Measurements from ENCODE around the gene TSR3. TPM values are rescaled to one million over a fixed set of nuclear protein-coding genes. Genes with fewer than 3 reads are reported as not detected.

Gene TSR3
- total and polyA plus RNA-seq, 3 donors from 2014 or later, result 40.9 to 89.5 (median 79.4) TPM

- Histone ChIP-seq H3K9me3 (no peaks in the 10 kb centered on the region), H3K4me1 (peaks cover 13% of the 10 kb centered on the region), H3K4me3 (no peak overlapping the region), H3K36me3 (ENCODE audit: low read depth, missing control alignments) (no peaks in the 10 kb centered on the region), H3K27ac (no peak overlapping the region), H3K27me3 (no peaks in the 10 kb centered on the region)
- intact Hi-C loops (cut with DNase I; ENCODE audit: low total_unique reads), result no loop called here
- DNase-seq, result no peak
- TF ChIP-seq POLR2A (IDR thresholded peaks at IDR 0.05), result no peak
- TF ChIP-seq, protein P1, sequence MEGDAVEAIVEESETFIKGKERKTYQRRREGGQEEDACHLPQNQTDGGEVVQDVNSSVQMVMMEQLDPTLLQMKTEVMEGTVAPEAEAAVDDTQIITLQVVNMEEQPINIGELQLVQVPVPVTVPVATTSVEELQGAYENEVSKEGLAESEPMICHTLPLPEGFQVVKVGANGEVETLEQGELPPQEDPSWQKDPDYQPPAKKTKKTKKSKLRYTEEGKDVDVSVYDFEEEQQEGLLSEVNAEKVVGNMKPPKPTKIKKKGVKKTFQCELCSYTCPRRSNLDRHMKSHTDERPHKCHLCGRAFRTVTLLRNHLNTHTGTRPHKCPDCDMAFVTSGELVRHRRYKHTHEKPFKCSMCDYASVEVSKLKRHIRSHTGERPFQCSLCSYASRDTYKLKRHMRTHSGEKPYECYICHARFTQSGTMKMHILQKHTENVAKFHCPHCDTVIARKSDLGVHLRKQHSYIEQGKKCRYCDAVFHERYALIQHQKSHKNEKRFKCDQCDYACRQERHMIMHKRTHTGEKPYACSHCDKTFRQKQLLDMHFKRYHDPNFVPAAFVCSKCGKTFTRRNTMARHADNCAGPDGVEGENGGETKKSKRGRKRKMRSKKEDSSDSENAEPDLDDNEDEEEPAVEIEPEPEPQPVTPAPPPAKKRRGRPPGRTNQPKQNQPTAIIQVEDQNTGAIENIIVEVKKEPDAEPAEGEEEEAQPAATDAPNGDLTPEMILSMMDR (IDR thresholded peaks at IDR 0.05), result no peak
- WGBS, 2 donors, result 67 to 73% methylated on average over 2 to 31 of the region's 31 CpGs
Observed at GRCh38 chr16:1338855-1339675, 12.6 kb downstream of the TSR3 start.

DNA sequence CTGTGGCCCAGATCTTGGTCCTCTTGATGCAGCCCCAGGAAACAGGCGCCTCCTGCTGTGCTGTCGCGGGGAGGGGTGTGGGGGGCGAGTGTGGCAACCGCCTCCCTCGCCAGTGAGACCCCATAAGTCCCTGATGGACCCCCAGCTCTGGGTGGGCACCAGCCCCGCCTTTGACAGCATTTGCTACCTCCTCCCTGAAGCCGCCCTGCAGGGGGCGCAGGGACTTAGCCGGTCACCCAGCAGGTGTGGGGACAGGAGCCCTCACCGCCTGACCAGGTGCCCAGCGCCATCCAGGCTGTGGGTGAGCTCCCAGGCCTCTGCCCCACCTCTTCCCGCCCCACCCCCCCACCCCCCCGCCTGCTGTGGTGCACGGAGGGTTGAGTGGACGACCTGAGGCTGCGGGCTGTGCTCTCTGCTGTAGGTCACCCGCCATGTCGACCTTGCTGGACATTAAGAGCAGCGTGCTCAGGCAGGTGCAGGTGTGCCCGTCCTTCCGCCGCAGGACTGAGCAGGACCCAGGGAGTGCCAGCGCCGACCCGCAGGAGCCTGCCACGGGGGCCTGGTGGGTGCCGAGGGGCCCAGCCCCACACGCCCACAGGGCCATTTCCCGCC lies 13.5 kb downstream of the TSR3 start:
- 75 to 81% methylated on average over 6 to 15 of the region's 30 CpGs for WGBS, 2 donors
- H3K36me3 ChIP-seq (ENCODE audit: low read depth, missing control alignments), result no peaks in the 10 kb centered on the region
- H3K4me1 ChIP-seq, result peaks cover 6% of the 10 kb centered on the region
- no peak overlapping the region for H3K27ac ChIP-seq
- TF ChIP-seq POLR2A (IDR thresholded peaks at IDR 0.05), result no peak
- TF ChIP-seq, protein P1 (IDR thresholded peaks at IDR 0.05), result no peak
- intact Hi-C loops (cut with DNase I; ENCODE audit: low total_unique reads), result no loop called here
- no peaks in the 10 kb centered on the region for H3K27me3 ChIP-seq
- no peaks in the 10 kb centered on the region for H3K9me3 ChIP-seq
- no peak overlapping the region for H3K4me3 ChIP-seq
- DNase-seq, result no peak

GRCh38 chr16:1337486-1337885 lies 14.2 kb downstream of the TSR3 start:
- H3K9me3 ChIP-seq, result no peaks in the 10 kb centered on the region
- WGBS, 2 donors, result 66 to 72% methylated on average over 3 to 9 of the region's 9 CpGs
- intact Hi-C loops (cut with DNase I; ENCODE audit: low total_unique reads), result no loop called here
- peaks cover 9% of the 10 kb centered on the region for H3K4me1 ChIP-seq
- H3K4me3 ChIP-seq, result no peak overlapping the region
- no peaks in the 10 kb centered on the region for H3K27me3 ChIP-seq
- no peak overlapping the region for H3K27ac ChIP-seq
- DNase-seq, result no peak
- no peaks in the 10 kb centered on the region for H3K36me3 ChIP-seq (ENCODE audit: low read depth, missing control alignments)
- TF ChIP-seq, protein P1 (IDR thresholded peaks at IDR 0.05), result no peak
- TF ChIP-seq POLR2A (IDR thresholded peaks at IDR 0.05), result no peak

- H3K4me3 ChIP-seq, result no peak overlapping the region
- intact Hi-C loops (cut with DNase I; ENCODE audit: low total_unique reads), result no loop called here
- peaks cover 16% of the 10 kb centered on the region for H3K4me1 ChIP-seq
- H3K9me3 ChIP-seq, result no peaks in the 10 kb centered on the region
- no peaks in the 10 kb centered on the region for H3K27me3 ChIP-seq
- 74 to 90% methylated on average over 10 to 15 of the region's 15 CpGs for WGBS, 2 donors
- H3K36me3 ChIP-seq (ENCODE audit: low read depth, missing control alignments), result no peaks in the 10 kb centered on the region
- no peak for DNase-seq
- no peak overlapping the region for H3K27ac ChIP-seq
- no peak for TF ChIP-seq POLR2A (IDR thresholded peaks at IDR 0.05)
- TF ChIP-seq, protein P1 (IDR thresholded peaks at IDR 0.05), result no peak
Observed at GRCh38 chr16:1336619-1337018, 15.1 kb downstream of the TSR3 start.

Measured in testis (tissue), 3 donors.